Panc1 (cell line): ENCODE measurements around the gene CBX4. TPM values are rescaled to one million over a fixed set of nuclear protein-coding genes. Genes with fewer than 3 reads are reported as not detected.

ENCODE experiments used
- ATAC-seq: fragments of 200-7000 bp; cut with Tn5 transposase; 2 replicates; pipeline ENCODE4 v1.9.1; 2020; ENCODE audit warnings: mild to moderate bottlenecking, moderate library complexity
- BruUV-seq: library from RNA; stranded (reverse); fragments of 400-500 nt; replicated peaks from 2 replicates; lab custom pipeline; 2021; lab: Mats Ljungman, UMichigan
- CTCF ChIA-PET: fragments of 300-600 bp; sonication (Branson Sonifier 250); formaldehyde crosslinking; loops from one replicate; lab custom pipeline; 2022; ENCODE audit warnings: antibody characterized with exemption; lab: Charles Lee
- POLR2A ChIA-PET: fragments of 300-600 bp; sonication (Branson Sonifier 250); formaldehyde crosslinking; loops from one replicate; lab custom pipeline; 2022; ENCODE audit warnings: antibody characterized with exemption; lab: Charles Lee
- DNase-seq: peaks from one replicate; pipeline ENCODE4 v3.0.0-alpha.2; 2010; ENCODE audit warnings: low read depth, low spot score
- H3K27ac ChIP-seq: 2 replicates; pipeline ENCODE4 v1.5.1; 2011; ENCODE audit warnings: mild to moderate bottlenecking, low read length, inconsistent platforms
- H3K27me3 ChIP-seq: fragments of 200-500 bp; sonication (Bioruptor generic); 2 replicates; pipeline ENCODE4 v1.6.0; 2014; ENCODE audit warnings: low read length, inconsistent platforms; ENCODE audit not compliant: control insufficient read depth, insufficient read depth
- H3K36me3 ChIP-seq: fragments of 200-500 bp; sonication (Bioruptor generic); 2 replicates; pipeline ENCODE4 v1.5.1; 2014; ENCODE audit warnings: inconsistent platforms, mild to moderate bottlenecking, low read length, moderate library complexity; ENCODE audit not compliant: control insufficient read depth, insufficient read depth
- H3K4me1 ChIP-seq: 2 replicates; pipeline ENCODE4 v1.5.1; 2011; ENCODE audit warnings: inconsistent platforms, mild to moderate bottlenecking, low read length, moderate library complexity; ENCODE audit not compliant: control insufficient read depth, insufficient read depth
- H3K4me3 ChIP-seq, 2 experiments: 2 replicates each; pipeline ENCODE4 v1.5.1; 2011 to 2012; ENCODE audit warnings: low read depth in 2 of 2, low read length in 2 of 2, mild to moderate bottlenecking in 2 of 2, inconsistent platforms in 1 of 2, moderate library complexity in 1 of 2
- H3K9me3 ChIP-seq: fragments of 200-500 bp; sonication (Bioruptor generic); 2 replicates; pipeline ENCODE4 v1.5.1; 2014; ENCODE audit warnings: low read depth, mild to moderate bottlenecking, inconsistent platforms, low read length, moderate library complexity; ENCODE audit not compliant: control insufficient read depth, insufficient read depth
- POLR2AphosphoS5 ChIP-seq: IDR thresholded peaks from 2 replicates; pipeline ENCODE4 v1.6.1; 2012; ENCODE audit warnings: mild to moderate bottlenecking, low read depth, low read length, moderate library complexity
- SIN3A ChIP-seq: IDR thresholded peaks from 2 replicates; pipeline ENCODE4 v1.6.1; 2012; ENCODE audit warnings: low read depth, mild to moderate bottlenecking, low read length, moderate library complexity, borderline replicate concordance; ENCODE audit not compliant: insufficient read depth
- TCF7L2 ChIP-seq: IDR thresholded peaks from 2 replicates; pipeline ENCODE4 v1.6.1; 2011; ENCODE audit warnings: mild to moderate bottlenecking, low read depth, low read length, inconsistent platforms
- in situ Hi-C: cut with HindIII; loops from 2 replicates; pipeline ENCODE4 v1.10.0; 2016; ENCODE audit warnings: low sequenced_read_pairs, low pct_unique_long_range_greater_than_20kb
- intact Hi-C: fragments of 100-400 bp; cut with micrococcal nuclease; formaldehyde crosslinking; loops from one replicate; pipeline ENCODE4 v1.10.0; 2022; ENCODE audit not compliant: unreplicated experiment
- total RNA-seq: library from RNA; stranded (reverse); gene quantifications from one replicate; pipeline ENCODE4 v1.2.1, GENCODE V29; 2021; ENCODE audit not compliant: unreplicated experiment
- TF ChIP-seq, protein P1 (sequence below), 2 experiments: IDR thresholded peaks; 2 replicates each; pipeline ENCODE4 v1.6.1; 2011 to 2012; ENCODE audit warnings: low read depth in 2 of 2, control low read depth in 1 of 2, low read length in 1 of 2, mild to moderate bottlenecking in 1 of 2, moderate library complexity in 1 of 2; ENCODE audit not compliant: insufficient read depth in 1 of 2
- TF ChIP-seq, protein P2 (sequence below): fragments of 450-650 bp; IDR thresholded peaks from 2 replicates; pipeline ENCODE4 v1.5.1; 2017; ENCODE audit warnings: mild to moderate bottlenecking

The CBX4 gene
- total RNA-seq, 1 experiment from 2014 or later: 48.6 TPM

DNA sequence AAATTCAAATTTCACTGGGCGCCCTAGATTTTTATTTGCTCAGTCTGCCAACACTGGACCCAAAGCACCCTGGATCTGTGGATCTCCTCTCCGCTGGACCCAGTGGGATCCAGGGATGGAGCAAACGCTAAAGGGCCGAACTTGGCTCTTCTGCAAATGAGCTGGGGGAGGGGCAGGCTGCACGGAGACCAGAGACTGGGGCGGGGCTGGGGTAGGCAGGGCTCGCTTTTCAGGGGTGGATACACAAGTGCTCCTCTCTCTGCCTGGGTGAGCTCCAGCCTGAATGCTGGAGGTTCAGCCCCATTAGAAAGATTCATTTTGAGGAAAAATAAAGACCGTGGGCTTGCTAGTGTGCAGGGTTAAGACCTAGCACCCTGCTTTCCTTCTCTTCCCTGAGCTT is 8.9 kb downstream of the CBX4 start:
- BruUV-seq: no TSS peak
- no peak for ATAC-seq
- POLR2A ChIA-PET: interaction anchor here (0.7 kb wide), 1 partner anchor 26 kb away, joined by 4 read pairs; no protein-coding TSS in a partner anchor
- TF ChIP-seq TCF7L2 (no peak), SIN3A (no peak), POLR2AphosphoS5 (no peak)
- TF ChIP-seq, protein P1, sequence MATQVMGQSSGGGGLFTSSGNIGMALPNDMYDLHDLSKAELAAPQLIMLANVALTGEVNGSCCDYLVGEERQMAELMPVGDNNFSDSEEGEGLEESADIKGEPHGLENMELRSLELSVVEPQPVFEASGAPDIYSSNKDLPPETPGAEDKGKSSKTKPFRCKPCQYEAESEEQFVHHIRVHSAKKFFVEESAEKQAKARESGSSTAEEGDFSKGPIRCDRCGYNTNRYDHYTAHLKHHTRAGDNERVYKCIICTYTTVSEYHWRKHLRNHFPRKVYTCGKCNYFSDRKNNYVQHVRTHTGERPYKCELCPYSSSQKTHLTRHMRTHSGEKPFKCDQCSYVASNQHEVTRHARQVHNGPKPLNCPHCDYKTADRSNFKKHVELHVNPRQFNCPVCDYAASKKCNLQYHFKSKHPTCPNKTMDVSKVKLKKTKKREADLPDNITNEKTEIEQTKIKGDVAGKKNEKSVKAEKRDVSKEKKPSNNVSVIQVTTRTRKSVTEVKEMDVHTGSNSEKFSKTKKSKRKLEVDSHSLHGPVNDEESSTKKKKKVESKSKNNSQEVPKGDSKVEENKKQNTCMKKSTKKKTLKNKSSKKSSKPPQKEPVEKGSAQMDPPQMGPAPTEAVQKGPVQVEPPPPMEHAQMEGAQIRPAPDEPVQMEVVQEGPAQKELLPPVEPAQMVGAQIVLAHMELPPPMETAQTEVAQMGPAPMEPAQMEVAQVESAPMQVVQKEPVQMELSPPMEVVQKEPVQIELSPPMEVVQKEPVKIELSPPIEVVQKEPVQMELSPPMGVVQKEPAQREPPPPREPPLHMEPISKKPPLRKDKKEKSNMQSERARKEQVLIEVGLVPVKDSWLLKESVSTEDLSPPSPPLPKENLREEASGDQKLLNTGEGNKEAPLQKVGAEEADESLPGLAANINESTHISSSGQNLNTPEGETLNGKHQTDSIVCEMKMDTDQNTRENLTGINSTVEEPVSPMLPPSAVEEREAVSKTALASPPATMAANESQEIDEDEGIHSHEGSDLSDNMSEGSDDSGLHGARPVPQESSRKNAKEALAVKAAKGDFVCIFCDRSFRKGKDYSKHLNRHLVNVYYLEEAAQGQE (IDR thresholded peaks at IDR 0.05; ENCODE audit: insufficient read depth in 1 of 2, low read depth in 2 of 2, low read length in 1 of 2): no peak
- TF ChIP-seq, protein P2, sequence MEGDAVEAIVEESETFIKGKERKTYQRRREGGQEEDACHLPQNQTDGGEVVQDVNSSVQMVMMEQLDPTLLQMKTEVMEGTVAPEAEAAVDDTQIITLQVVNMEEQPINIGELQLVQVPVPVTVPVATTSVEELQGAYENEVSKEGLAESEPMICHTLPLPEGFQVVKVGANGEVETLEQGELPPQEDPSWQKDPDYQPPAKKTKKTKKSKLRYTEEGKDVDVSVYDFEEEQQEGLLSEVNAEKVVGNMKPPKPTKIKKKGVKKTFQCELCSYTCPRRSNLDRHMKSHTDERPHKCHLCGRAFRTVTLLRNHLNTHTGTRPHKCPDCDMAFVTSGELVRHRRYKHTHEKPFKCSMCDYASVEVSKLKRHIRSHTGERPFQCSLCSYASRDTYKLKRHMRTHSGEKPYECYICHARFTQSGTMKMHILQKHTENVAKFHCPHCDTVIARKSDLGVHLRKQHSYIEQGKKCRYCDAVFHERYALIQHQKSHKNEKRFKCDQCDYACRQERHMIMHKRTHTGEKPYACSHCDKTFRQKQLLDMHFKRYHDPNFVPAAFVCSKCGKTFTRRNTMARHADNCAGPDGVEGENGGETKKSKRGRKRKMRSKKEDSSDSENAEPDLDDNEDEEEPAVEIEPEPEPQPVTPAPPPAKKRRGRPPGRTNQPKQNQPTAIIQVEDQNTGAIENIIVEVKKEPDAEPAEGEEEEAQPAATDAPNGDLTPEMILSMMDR: no peak
- peaks cover 48% of the 10 kb centered on the region for H3K4me1 ChIP-seq
- H3K27ac ChIP-seq: peak overlapping the region; percentile 94; the same call in 1 of the 2 replicates
- H3K9me3 ChIP-seq: no peaks in the 10 kb centered on the region
- CTCF ChIA-PET: interaction anchor here (0.7 to 3.6 kb wide), 2 partner anchors 15 to 19 kb away, joined by 4 to 21 read pairs; no protein-coding TSS in a partner anchor
- peaks cover 2% of the 10 kb centered on the region; the same call in 1 of the 2 replicates for H3K36me3 ChIP-seq
- H3K4me3 ChIP-seq: no peak overlapping the region
- H3K27me3 ChIP-seq: no peaks in the 10 kb centered on the region
- in situ Hi-C loops (no loop called here), intact Hi-C loops (loop anchor here (10.0 kb wide), 1 partner anchor 86 kb away; no protein-coding TSS in a partner anchor)
- no peak for DNase-seq

DNA sequence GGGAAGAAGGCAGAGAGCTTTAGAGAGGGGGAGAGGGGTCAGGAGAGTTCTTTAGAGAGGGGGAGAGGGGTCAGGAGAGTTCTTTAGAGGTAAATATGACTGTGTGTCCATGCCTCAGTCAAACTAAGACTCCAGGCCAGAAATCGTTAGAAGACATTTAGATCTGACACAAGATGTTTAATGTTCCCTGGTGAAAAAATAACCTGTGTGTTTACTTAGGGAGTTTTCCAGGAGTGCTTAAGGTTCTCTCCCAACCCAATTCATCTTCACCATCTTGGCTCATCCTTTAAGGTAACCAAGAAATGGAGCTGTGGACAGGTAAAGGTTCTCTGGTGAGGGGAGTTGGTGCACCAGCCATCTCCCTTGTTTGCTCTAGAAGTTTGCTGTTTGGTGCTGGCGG is 9.8 kb downstream of the CBX4 start:
- Histone ChIP-seq H3K27ac (peak overlapping the region; percentile 57; the same call in 1 of the 2 replicates), H3K27me3 (no peaks in the 10 kb centered on the region), H3K36me3 (peaks cover 2% of the 10 kb centered on the region; the same call in 1 of the 2 replicates), H3K4me3 (no peak overlapping the region), H3K9me3 (no peaks in the 10 kb centered on the region), H3K4me1 (peaks cover 47% of the 10 kb centered on the region)
- POLR2A ChIA-PET: no interaction called here
- no TSS peak for BruUV-seq
- CTCF ChIA-PET: interaction anchor here (0.6 kb wide), 1 partner anchor 84 kb away, joined by 4 read pairs; no protein-coding TSS in a partner anchor
- TF ChIP-seq, protein P2: no peak
- TF ChIP-seq SIN3A: no peak
- no peak for TF ChIP-seq POLR2AphosphoS5
- TF ChIP-seq, protein P1 (IDR thresholded peaks at IDR 0.05; ENCODE audit: insufficient read depth in 1 of 2, low read depth in 2 of 2, low read length in 1 of 2): no peak
- no peak for TF ChIP-seq TCF7L2
- ATAC-seq (no peak), DNase-seq (no peak)
- in situ Hi-C loops: no loop called here
- intact Hi-C loops: no loop called here
